ENCODE data around the gene TMEM151B. TPM values are rescaled to one million over a fixed set of nuclear protein-coding genes. Genes with fewer than 3 reads are reported as not detected.
A peak's percentile ranks its signal among the peaks of the same experiment; 100 is the strongest.

The TMEM151B gene
- total RNA-seq, 1 donor from 2014 or later, result 53.5 TPM

DNA sequence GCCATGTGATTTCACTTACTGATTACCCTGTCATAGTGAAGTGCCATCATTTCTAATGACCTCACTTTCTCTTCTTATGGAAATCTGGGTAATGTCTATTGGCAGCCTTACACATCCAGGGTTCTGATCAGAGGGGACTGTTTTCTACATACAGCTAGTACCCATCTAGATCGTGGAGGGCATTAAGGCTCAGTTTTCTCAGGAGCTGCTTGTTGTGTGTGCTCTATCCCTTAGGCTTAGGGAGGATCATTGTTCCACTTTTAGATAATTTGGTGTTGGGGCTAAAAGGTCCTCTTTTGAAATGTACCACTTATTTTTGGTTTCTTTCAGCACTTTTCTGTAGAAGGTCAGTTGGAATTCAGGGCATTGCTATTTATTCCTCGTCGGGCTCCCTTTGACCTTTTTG is 19.5 kb upstream of the TMEM151B start:
- DNase-seq, result no peak

DNA sequence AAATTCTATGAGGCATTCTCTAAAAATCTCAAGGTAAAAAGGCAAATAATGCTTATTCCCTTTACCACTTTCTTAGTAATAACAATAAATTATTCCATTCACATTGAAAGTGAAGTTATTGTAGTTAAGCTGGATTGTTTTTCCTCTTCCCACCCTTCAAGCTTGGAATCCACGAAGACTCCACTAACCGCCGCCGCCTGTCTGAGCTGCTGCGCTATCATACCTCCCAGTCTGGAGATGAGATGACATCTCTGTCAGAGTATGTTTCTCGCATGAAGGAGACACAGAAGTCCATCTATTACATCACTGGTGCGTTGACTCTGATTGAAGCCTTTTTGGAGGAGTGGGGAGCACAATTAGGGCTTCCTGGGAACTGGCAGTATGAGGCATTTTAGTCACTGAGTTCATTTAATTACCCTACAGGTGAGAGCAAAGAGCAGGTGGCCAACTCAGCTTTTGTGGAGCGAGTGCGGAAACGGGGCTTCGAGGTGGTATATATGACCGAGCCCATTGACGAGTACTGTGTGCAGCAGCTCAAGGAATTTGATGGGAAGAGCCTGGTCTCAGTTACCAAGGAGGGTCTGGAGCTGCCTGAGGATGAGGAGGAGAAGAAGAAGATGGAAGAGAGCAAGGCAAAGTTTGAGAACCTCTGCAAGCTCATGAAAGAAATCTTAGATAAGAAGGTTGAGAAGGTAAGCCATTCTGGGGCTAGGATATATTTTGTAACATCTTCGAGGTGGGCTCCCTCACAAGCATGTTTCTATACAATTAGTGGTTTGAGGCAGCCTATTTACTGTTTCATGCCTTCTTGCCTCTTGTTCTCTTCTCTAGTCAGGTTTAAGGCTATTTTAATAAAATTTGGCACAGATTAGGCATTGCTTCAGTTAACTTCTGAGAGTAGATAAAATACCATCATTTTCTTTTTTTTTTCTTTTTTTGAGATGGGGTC is 18.4 kb upstream of the TMEM151B start:
- DNase-seq, result no peak

DNA sequence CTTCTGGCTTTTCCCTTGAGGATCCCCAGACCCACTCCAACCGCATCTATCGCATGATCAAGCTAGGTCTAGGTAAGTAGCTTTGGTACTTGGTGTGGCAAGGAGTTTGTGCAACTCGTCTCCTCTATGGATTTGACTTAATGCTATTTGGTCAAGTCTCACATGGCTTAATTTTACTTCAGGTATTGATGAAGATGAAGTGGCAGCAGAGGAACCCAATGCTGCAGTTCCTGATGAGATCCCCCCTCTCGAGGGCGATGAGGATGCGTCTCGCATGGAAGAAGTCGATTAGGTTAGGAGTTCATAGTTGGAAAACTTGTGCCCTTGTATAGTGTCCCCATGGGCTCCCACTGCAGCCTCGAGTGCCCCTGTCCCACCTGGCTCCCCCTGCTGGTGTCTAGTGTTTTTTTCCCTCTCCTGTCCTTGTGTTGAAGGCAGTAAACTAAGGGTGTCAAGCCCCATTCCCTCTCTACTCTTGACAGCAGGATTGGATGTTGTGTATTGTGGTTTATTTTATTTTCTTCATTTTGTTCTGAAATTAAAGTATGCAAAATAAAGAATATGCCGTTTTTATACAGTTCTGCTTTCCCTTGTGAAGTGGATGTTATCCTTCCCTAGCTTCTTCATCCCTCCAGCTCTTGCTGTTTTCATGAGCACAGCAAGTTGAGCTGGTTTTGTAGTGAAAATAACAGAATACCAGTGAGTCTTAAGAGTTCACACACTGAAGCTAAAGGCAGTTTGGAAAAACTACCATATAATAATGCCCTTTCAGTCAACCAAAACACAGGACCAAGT is 16.7 kb upstream of the TMEM151B start:
- no peak for DNase-seq

DNA sequence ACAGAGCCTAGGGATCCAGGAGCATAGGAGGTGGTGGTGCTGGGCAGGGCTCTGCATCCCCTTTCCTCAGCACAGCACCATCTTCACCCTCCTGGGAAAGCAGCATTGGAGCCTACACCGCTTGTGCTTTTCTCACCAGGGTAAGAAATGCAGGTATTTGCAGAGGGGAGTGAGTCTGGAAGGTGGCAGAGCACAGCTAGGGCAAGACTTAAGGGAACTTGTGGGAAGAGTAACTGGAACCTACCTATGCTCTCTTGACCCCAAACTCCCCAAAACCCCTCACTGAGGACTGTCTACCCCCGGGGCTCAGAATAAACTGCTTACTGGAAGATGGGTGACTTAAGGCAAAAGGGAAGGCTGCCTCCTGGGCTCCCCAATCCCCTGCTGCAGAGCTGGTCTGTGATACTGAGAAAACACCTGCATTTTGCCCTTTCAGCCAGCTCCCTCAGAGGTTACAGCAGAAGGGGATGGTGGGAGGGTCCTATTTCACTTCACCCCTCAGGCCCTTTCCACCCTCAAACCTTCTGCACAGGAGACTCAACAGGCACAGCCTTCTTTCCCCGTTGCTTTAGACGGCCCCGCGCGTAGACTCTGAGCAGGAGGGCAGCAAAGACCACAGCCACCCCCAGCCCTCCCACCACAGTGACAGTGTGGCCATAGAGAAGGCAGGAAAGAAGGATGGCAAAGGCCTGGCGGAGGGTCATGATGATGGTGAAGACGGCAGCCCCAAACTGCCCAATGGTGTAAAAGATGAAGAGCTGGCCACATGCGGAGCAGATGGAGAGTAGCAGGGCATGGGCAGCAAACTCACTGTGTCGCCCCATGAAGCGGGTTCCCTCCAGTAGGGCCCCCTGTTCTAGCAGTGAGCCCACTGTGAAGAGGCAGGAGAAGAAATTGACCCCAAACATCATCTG is 15.8 kb upstream of the TMEM151B start:
- DNase-seq, result no peak

DNA sequence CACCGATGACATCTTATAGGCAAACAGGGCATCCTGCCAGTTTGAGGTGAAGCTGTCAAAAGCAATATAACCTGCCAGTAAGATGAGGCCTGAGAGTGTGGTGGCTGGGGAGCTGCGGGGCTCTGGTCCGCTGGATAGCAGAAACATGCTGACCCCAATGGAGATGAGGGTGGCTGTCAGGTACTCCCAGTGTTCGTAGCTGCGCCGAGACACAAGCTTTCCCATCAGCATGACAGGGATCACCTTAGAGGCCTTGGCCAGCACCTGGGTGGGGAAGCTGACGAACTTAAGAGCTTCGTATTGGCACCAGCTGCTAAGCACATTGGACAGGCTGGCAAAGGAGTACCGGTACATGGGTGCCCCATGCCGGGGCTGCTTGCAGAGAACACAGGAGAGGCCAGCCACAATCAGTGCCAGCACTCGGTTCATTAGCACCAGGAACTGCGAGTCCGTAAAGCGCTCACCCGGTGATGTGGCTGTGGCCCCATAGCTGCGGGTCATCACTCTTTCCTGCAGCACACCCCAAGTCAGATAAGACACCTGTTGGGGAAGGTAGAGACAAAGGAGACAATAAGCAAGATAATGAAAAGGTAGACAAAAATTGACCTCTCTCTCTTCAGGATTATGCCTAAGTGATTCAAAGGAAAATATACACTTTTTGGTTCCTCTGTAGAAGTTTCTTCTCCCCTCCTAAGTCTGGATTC is 15.0 kb upstream of the TMEM151B start:
- DNase-seq, result no peak

DNA sequence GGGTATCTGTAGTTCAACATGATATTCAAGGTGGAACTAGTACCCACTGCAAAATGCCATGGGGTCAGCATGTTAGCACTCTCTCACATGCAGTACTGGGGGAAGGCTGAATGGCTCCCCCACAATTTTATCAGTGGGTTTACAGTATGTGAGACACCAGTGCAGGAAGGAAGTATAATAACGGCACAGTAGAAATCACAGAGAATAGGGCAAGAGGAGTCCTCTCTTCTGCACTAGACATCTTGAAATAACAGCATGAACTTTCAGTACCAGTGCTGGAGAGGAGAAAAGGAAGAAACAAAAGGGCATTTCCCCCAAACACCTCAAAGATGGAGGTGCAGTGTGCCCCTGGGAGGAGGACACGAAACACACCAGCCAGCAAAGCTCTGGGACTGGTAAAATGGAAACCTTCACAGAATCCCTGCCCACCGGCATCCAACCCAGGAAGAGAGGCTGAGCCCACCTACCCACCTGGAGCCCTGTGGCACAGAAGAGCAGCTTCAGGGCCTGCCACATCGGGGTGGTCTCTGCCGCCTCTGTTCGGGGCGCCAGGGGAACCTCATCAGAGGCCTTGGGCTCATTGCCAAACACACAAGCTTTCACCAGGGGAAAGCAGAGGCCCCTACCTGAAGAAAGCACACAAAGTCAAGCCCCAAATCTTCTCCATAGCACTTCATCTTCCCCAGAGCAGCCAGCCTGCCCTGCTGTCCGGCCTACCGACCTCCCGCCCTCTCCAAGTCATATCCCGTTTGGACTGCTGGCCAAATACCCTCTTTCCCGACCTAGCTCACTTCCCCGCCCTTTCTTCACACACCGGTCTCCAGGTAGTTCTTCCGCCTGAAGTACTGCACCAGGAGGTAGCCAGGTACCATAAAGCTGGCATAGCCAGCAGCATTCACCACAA is 14.1 kb upstream of the TMEM151B start:
- no peak for DNase-seq

DNA sequence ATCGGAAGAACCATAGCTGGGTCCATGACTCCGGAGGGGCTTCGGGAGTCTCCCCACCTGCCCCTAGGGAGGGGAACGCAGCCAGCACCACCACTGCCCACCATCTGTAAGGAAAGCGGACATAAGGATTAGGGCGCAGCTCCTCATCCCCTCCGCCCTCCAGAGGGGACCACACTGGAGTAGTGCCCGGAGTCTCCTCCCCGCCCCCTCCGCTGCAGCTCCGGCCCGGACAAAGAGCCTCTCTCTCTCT is 13.6 kb upstream of the TMEM151B start:
- DNase-seq, result no peak

DNA sequence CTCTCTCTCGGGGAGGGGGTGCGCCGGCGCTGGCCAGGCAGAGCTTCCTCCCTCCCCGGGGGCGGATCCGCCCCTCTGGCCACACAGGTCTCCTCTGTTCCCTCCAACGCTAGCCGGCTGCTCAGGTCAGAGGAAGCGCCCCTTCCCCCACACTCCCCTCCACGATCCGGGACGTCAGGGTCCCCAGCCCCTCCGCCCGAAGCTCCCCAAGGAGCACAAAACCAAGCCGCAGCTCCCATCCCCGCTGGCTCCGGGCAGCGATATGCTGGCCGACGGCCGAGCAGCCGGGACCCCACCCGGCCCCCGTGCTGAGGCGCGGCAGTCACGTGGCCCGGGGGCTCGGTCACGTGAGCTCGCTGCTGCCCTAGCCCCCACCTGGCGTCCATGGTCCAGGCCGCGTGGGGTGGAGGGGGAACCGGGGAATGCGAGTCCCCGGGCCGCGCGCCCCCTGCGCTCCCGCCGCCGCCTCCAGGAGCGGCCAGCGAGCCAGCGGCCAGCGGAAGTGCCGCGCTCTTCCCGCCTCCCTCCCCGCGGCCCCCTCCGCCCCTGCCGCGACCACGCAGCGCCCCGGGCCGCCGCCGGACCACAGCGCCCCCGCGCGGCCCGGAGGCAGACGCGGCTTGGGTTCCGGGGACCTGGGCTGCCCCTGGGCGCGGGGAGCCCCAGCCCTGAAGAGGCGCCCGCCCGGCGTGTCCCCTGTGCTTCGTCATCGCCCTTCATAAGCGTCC is 13.1 kb upstream of the TMEM151B start, which contains the start of gene SLC35B2:
TSS of gene SLC35B2 (minus strand) at position 504 of the 728 bp plus-strand sequence. CDS start at position 386, 118 bp downstream.
- peak; percentile 76 for DNase-seq

DNA sequence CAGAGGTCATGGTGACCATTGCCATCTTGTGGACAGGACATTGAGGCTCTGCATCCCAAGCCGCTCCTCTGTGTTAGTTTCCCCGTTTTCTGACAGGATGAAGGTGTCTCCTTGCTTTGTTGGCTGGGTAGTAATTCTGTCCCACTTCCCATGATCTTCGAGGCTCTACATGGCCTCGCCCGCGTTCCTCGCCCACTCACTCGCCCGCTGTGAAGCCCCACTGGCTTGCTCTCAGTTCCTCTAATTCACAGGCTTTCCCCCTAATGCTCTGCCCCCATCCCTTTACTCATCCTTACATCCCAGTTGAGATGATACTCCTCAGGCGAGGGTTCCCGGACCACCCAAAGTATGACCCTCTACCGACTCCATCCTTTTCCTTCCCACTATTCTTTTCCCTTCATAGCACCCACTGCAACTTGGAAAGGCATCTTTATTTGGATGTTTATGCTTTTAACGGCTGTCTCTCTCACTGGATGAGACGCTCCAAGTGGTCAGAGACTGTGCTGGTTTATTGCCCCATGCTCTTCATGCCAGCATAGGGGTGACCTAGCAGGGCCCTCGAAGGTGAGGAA is 12.4 kb upstream of the TMEM151B start:
- DNase-seq, result no peak

DNA sequence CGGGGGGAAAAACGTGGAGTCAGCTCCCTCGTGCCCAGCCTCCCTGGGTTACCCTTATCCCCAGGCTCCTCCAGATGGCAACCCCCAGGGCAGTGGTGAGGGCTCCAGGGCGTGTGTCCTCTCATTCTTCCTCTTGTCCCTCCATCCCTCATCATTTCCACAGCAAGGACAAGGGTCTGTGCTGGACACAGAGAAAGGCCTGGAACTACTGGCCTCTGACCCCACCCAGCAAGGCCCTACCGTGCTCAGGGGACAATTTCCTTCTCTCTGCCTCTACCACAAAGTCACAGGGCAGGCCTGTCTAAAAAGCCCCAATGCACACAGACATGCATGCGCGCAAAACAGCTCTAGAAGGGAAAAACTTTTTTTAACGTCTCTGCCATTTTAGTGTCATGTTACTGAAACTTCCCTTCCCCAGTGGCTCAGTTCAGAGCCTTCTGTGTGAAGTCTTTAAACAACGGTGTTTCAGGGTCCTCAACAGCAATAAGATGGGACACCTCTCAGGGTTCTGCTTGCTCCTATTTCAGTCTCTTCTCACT is 11.9 kb upstream of the TMEM151B start:
- no peak for DNase-seq

DNA sequence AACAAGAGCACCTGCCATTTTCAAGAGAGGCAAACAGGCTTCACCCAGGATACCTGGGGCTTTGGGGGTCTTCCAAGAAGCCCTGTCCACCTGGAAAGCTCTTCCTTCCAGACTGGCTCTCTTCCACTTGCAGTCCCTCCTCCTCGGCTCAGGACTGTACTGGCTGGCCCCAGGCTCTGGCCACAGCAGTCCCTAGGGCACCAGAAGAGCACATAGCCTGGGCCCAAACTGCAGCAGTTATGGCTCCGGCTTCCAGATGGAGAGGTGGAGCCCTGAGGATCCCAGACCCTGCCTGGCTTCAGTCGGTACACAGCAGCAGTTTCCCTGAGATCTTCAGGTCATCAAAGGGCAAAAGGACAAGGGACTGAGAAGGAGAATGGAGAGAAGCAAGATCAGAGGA is 11.3 kb upstream of the TMEM151B start:
- DNase-seq, result no peak

DNA sequence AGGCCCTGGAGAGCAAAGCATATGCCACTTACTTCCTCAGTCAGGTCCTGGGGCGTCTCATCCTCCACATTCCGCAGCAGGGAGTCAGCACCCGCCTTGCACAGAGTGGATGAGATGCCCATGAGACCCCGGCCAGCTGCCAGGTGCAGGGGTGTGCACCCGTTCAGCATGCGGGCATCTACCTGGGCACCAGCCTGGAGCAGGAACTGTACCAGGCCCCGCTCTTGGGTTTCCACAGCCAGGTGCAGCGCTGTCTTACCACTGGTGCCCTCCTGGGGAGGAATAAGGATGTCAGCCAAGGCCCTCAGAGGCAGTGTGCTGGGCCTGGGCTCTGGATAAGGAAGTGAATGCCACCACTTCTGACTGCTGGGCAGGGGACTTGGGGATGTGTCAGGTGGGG is 10.2 kb upstream of the TMEM151B start:
- no peak for DNase-seq

DNA sequence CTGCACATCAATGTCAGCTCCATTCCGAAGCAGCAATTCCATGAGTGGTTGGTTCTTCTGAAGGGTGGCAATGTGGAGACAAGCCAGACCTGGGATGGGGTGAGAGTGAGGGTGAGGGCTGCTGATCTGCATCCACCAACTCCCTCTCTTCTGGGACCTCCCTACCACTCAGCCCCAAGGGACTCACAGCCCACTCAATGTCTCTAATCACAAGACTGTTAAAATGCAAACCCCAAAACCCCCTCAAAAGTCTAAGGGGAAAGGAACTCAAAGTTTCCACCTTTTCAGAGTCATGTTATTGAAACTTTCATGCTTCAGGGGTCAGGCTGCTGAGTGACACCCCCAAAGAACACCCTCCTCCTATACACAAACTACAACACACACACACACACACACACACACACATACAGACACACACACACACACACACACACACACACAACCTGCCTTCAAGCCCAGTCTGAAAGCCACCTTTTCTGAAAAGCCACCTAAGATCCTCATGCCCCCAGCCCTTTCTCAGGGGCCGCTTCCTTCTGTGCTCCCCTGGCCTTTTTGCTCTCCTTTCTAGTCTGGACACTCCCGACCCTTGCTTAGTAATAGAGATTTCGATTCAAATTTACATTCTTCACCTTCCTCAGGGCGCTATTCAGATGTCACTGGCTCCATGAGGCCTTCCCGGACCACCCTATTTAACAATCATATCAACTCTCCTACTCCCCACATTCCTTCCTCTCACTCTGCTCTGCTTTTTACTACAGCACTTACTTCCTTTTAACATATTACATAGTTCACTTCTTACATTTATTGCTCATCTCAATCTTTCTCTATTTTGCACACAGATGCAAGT is 9.6 kb upstream of the TMEM151B start:
- no peak for DNase-seq

DNA sequence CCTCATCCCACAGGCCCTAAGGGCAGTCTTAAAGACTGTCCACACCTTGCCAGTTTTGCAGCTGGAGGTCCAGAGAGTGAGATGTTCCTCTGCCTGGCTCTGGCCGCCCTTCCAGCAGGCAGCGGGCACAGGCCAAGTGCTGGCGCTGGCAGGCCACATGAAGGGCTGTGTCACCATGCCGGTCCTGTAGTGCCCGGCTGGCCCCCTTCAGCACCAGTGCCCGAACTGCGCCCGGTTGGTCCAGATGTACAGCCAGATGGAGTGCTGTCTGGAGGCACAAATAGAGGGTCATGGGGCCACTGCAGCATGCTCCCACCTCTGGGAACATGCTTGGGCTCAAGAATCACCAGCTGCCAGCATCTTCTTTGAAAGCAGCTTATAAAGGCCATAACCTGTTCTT is 8.7 kb upstream of the TMEM151B start:
- no peak for DNase-seq

DNA sequence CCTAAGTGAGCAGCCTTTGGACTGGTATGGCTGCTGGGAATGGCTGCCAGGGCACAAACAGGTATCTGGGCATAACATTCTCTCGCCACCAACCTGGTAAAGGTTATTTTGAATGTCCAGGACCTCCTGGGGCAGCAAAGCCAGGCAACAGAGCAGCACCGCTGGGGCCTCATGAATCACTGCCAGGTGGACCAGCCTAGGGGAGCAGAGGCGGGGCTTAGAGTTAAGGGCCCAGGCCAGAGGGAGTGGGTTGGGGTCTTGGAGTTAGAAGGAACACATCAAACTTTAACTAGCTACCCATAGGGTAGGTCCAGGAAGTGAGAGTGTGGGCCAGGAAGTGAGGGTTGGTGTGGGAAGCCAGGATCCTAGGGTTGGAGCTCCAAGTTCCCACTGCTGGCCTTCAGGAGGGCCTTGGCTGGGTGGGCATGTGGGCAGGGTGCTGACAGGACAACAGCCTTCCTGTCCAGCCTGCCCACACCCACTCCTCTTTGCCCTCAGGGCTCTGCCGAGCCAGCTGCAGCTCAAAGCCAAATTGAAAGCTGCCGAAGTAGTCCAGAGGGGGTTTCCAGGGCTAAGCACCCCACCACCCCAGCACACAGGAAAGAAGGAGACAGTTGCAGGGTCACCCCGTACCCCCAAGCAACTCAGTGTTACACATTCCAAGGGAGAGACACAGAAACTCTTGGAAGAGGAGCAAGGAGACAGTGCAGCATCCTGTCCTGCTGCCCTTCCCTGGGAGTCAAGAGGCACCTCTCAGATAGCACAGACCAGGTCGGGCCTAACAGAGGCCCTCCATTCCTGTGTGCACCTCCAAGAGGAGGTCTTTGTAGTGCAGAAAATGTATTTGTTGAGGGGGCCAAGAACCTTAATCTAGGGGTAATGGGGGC is 7.5 kb upstream of the TMEM151B start:
- DNase-seq, result no peak

DNA sequence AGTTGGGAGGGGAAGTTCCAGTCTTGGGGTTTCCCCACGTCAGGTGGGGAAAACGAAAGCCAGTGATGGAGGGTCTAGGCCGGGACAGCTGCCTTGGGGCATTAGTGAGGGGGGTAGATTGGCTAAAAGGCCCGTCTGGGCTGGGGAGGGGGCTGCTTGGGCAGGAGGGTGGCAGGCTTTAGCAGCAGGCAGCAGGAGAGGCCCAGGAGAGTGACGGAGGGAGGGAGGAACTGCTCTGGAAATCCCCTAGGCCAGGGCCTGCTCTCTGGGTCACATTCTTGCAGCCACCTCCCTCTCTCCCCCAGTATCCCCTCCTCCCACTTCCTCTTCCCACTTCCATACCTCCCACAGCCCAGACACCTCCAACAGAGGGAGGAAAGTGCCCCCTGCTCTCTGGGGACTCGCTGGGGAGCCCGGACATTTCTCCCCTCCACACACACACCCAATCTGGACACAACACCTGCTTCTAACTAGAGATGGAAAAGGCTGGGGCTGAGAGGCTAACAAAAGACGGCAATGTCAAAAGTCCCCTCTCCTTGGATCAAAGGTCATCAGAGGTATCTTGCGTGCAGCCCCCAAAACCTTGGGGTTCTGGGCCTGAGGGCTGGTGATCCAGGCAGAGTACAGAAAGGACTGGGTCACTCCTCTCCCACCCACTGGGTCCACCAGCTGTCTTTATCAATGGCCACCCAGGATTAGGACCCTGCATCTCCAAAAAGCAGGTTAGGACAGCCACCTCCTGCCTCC is 6.7 kb upstream of the TMEM151B start:
- DNase-seq, result no peak

All from occipital lobe (tissue), 2 donors.